OCI-LY1 (cell line): ENCODE measurements around the gene MR1.

ENCODE experiments used
- H2AFZ ChIP-seq: fragments of 200-600 bp; sonication (generic), shearing (Covaris generic); 2 replicates; pipeline ENCODE4 v1.6.0; 2014; ENCODE audit warnings: antibody characterized with exemption, mild to moderate bottlenecking, low read length
- H3F3A ChIP-seq: fragments of 200-600 bp; sonication (generic), shearing (Covaris generic); 2 replicates; pipeline ENCODE4 v1.6.0; 2014; ENCODE audit warnings: mild to moderate bottlenecking, antibody characterized with exemption, low read length, moderate library complexity; ENCODE audit not compliant: insufficient read depth
- H3K27ac ChIP-seq: fragments of 200-600 bp; sonication (generic); 2 replicates; pipeline ENCODE4 v1.5.1; 2014; ENCODE audit warnings: low read length, mixed run types, mild to moderate bottlenecking, low read depth; ENCODE audit not compliant: poor library complexity, severe bottlenecking
- H3K27me3 ChIP-seq: fragments of 200-600 bp; sonication (generic); 2 replicates; pipeline ENCODE4 v1.6.0; 2014; ENCODE audit warnings: antibody characterized with exemption, mild to moderate bottlenecking, low read length, moderate library complexity; ENCODE audit not compliant: insufficient read depth
- H3K36me3 ChIP-seq: fragments of 200-600 bp; sonication (generic); 2 replicates; pipeline ENCODE4 v1.6.1; 2014; ENCODE audit warnings: mild to moderate bottlenecking, antibody characterized with exemption, low read length, moderate library complexity, mixed read lengths; ENCODE audit not compliant: insufficient read depth
- H3K4me1 ChIP-seq: fragments of 200-600 bp; sonication (generic); 2 replicates; pipeline ENCODE4 v1.5.1; 2014; ENCODE audit warnings: mild to moderate bottlenecking, low read length, moderate library complexity; ENCODE audit not compliant: insufficient read depth, severe bottlenecking
- H3K4me2 ChIP-seq: fragments of 200-600 bp; sonication (generic), shearing (Covaris generic); 2 replicates; pipeline ENCODE4 v1.6.1; 2014; ENCODE audit warnings: low read length
- H3K4me3 ChIP-seq: fragments of 200-600 bp; sonication (generic); 2 replicates; pipeline ENCODE4 v1.5.1; 2014; ENCODE audit warnings: low read length, low read depth, mild to moderate bottlenecking, mixed read lengths; ENCODE audit not compliant: poor library complexity, severe bottlenecking
- H3K79me2 ChIP-seq: fragments of 200-600 bp; shearing (Covaris generic); 2 replicates; pipeline ENCODE4 v1.6.1; 2016; ENCODE audit warnings: mixed run types, low read length, mixed read lengths; ENCODE audit not compliant: insufficient read depth
- H3K9ac ChIP-seq: fragments of 200-600 bp; sonication (generic), shearing (Covaris generic); 2 replicates; pipeline ENCODE4 v1.6.1; 2014; ENCODE audit warnings: mild to moderate bottlenecking, low read length, mixed read lengths
- H3K9me2 ChIP-seq: fragments of 200-600 bp; sonication (generic), shearing (Covaris generic); 2 replicates; pipeline ENCODE4 v1.6.1; 2014; ENCODE audit warnings: low read depth, mild to moderate bottlenecking, low read length, mixed read lengths
- H3K9me3 ChIP-seq: fragments of 200-600 bp; shearing (Covaris generic); 2 replicates; pipeline ENCODE4 v1.6.1; 2014; ENCODE audit warnings: low read length, mixed read lengths
- H4K20me1 ChIP-seq: fragments of 200-600 bp; sonication (generic), shearing (Covaris generic); 2 replicates; pipeline ENCODE4 v1.6.0; 2016; ENCODE audit warnings: mild to moderate bottlenecking, low read length; ENCODE audit not compliant: insufficient read depth
- CTCF ChIP-seq: fragments of 200-600 bp; sonication (generic), shearing (Covaris generic); IDR thresholded peaks from 2 replicates; pipeline ENCODE4 v1.5.1; 2017; ENCODE audit warnings: mild to moderate bottlenecking, antibody characterized with exemption, low read length, moderate library complexity, mixed read lengths
- EZH2 ChIP-seq: fragments of 200-600 bp; sonication (generic), shearing (Covaris generic); IDR thresholded peaks from 2 replicates; pipeline ENCODE4 v1.8.0; 2017; ENCODE audit warnings: borderline replicate concordance, mixed run types, mild to moderate bottlenecking, antibody characterized with exemption, low read length, moderate library complexity, mixed read lengths

MR1 gene

GRCh38 chr1:181094416-181095212 lies 60.8 kb downstream of the MR1 start:
- Histone ChIP-seq H3K27me3 (peaks cover 6% of the 10 kb centered on the region; the same call in 1 of the 2 replicates), H3K9ac (no peak overlapping the region), H3K9me2 (no peaks in the 10 kb centered on the region), H4K20me1 (no peaks in the 10 kb centered on the region), H3K36me3 (no peaks in the 10 kb centered on the region; the same call in 1 of the 2 replicates), H2AFZ (no peak overlapping the region), H3K79me2 (no peaks in the 10 kb centered on the region), H3K4me3 (no peak overlapping the region), H3K27ac (no peak overlapping the region), H3K4me2 (no peak overlapping the region), H3K4me1 (peaks cover 20% of the 10 kb centered on the region), H3F3A (no peaks in the 10 kb centered on the region), H3K9me3 (no peaks in the 10 kb centered on the region)
- TF ChIP-seq EZH2 (no peak), CTCF (no peak)

- Histone ChIP-seq H3K36me3 (no peaks in the 10 kb centered on the region; the same call in 1 of the 2 replicates), H3K9ac (no peak overlapping the region), H3K9me2 (no peaks in the 10 kb centered on the region), H4K20me1 (no peaks in the 10 kb centered on the region), H3K9me3 (no peaks in the 10 kb centered on the region), H3K4me2 (no peak overlapping the region), H3F3A (no peaks in the 10 kb centered on the region), H3K27me3 (peaks cover 6% of the 10 kb centered on the region; the same call in 1 of the 2 replicates), H3K4me1 (peaks cover 14% of the 10 kb centered on the region), H3K27ac (no peak overlapping the region), H3K79me2 (no peaks in the 10 kb centered on the region), H2AFZ (no peak overlapping the region), H3K4me3 (no peak overlapping the region)
- no peak for TF ChIP-seq CTCF
- TF ChIP-seq EZH2: no peak
These were observed 61.5 kb downstream of the MR1 start for GRCh38 chr1:181095260-181095659.

GRCh38 chr1:181095763-181096184 lies 62.0 kb downstream of the MR1 start:
- Histone ChIP-seq H3K27ac (no peak overlapping the region), H3K4me2 (no peak overlapping the region)

More at GRCh38 chr1:181095763-181096184, 62.0 kb downstream of the MR1 start:
- H3F3A ChIP-seq: no peaks in the 10 kb centered on the region
- H4K20me1 ChIP-seq: no peaks in the 10 kb centered on the region
- no peak overlapping the region for H2AFZ ChIP-seq
- H3K9ac ChIP-seq: no peak overlapping the region
- H3K4me3 ChIP-seq: no peak overlapping the region
- H3K4me1 ChIP-seq: peaks cover 9% of the 10 kb centered on the region
- no peaks in the 10 kb centered on the region for H3K9me3 ChIP-seq
- no peaks in the 10 kb centered on the region for H3K79me2 ChIP-seq
- TF ChIP-seq CTCF: no peak
- no peak for TF ChIP-seq EZH2
- H3K36me3 ChIP-seq: no peaks in the 10 kb centered on the region; the same call in 1 of the 2 replicates
- peaks cover 6% of the 10 kb centered on the region; the same call in 1 of the 2 replicates for H3K27me3 ChIP-seq
- no peaks in the 10 kb centered on the region for H3K9me2 ChIP-seq
